Uterus (tissue), 4 donors: Measurements from ENCODE around the gene PTX4. TPM values are rescaled to one million over a fixed set of nuclear protein-coding genes. Genes with fewer than 3 reads are reported as not detected.
"Not testable (repeated sequence)": the region's sequence is repeated elsewhere in the genome, so short reads cannot be mapped to it uniquely, and the experiment has no call there.

Experiments used
- DNase-seq, 2 donors: peaks; one replicate each; pipeline ENCODE4 v3.0.0-alpha.2; 2019 to 2020
- H3K27ac ChIP-seq, 2 donors: fragments of 200-600 bp; sonication (generic); 1 replicate in 1 of 2; 2 replicates in 1 of 2; pipeline ENCODE4 v1.5.1; 2016 to 2018
- H3K27me3 ChIP-seq, 2 donors: fragments of 200-600 bp; sonication (generic); one replicate each; pipeline ENCODE4 v1.5.1; 2018 to 2019; ENCODE audit warnings: control low read depth in 1 of 2
- H3K36me3 ChIP-seq, 2 donors: fragments of 200-600 bp; sonication (generic); one replicate each; pipeline ENCODE4 v1.5.1; 2019; ENCODE audit warnings: control low read depth in 1 of 2
- H3K4me1 ChIP-seq, 2 donors: fragments of 200-600 bp; sonication (generic); one replicate each; pipeline ENCODE4 v1.5.1; 2018 to 2019; ENCODE audit warnings: control low read depth in 1 of 2
- H3K4me3 ChIP-seq, 2 donors: fragments of 200-600 bp; sonication (generic); 1 replicate in 1 of 2; 2 replicates in 1 of 2; pipeline ENCODE4 v1.5.1; 2018 to 2019; ENCODE audit warnings: mild to moderate bottlenecking in 1 of 2
- H3K9me3 ChIP-seq, 2 donors: fragments of 200-600 bp; sonication (generic); one replicate each; pipeline ENCODE4 v1.5.1; 2019; ENCODE audit warnings: control low read depth in 1 of 2
- POLR2A ChIP-seq, 2 donors: fragments of 450-650 bp; IDR thresholded peaks; one replicate each; pipeline ENCODE4 v1.6.1; 2016; ENCODE audit warnings: antibody characterized with exemption in 2 of 2, mild to moderate bottlenecking in 1 of 2, moderate library complexity in 1 of 2
- intact Hi-C: fragments of 100-400 bp; cut with DNase I; formaldehyde crosslinking; loops from one replicate; pipeline ENCODE4 v1.15.1; 2023; ENCODE audit warnings: low total_unique reads
- total RNA-seq, 4 donors: library from RNA; depleted of rRNA in 3 of 4; stranded (reverse); fragments of >200 nt in 3 of 4; gene quantifications; one replicate each; pipeline versions ENCODE4 v1.1.0 to v1.2.4, GENCODE V29; 2014 to 2023
- TF ChIP-seq, protein P1 (sequence below), 4 experiments: fragments of 200-600 bp in 2 of 4; fragments of 450-650 bp in 2 of 4; sonication (generic) in 2 of 4; IDR thresholded peaks; one replicate each; pipeline ENCODE4 v1.5.1; 2016 to 2019; ENCODE audit warnings: antibody characterized with exemption in 4 of 4, mild to moderate bottlenecking in 2 of 4, moderate library complexity in 1 of 4
- donor health status: DM: yes; HTN: yes; CAD: no.

The PTX4 gene
- total RNA-seq, 4 donors from 2014 or later: 0.28 to 0.52 TPM; not detected in 2

DNA sequence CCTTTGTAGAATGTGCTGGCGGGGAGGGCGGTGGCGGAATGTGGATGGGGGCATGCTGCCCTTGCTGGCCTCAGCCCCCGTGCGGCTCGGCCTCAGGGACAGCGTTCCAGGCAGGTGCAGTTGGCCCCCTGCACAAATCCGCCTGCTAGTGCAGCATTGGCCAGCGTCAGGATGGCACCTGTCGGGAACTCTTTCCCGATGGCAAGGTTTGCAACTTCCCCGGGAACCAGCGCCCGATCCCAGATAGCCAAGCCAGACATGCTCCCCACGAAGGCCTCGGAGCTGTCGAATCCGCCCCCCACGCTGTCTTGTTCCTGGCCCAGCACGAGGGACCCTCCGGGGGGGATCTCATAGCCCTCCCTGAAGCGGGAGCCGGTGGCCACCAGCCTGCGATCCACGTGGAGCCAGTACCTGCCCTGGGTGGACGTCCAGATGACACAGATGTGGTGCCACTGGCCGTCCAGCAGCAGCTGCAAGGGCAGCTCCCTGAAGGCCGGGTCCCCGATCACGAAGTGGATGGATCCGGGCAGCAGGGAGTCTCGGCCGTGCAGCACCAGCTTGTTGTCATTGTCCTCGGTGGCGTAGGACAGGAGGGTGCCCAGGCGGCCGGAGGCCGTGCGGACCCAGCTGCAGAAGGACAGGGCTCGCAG, 2.8 kb downstream of the PTX4 start:
- TF ChIP-seq POLR2A (IDR thresholded peaks at IDR 0.05): no peak
- TF ChIP-seq, protein P1, sequence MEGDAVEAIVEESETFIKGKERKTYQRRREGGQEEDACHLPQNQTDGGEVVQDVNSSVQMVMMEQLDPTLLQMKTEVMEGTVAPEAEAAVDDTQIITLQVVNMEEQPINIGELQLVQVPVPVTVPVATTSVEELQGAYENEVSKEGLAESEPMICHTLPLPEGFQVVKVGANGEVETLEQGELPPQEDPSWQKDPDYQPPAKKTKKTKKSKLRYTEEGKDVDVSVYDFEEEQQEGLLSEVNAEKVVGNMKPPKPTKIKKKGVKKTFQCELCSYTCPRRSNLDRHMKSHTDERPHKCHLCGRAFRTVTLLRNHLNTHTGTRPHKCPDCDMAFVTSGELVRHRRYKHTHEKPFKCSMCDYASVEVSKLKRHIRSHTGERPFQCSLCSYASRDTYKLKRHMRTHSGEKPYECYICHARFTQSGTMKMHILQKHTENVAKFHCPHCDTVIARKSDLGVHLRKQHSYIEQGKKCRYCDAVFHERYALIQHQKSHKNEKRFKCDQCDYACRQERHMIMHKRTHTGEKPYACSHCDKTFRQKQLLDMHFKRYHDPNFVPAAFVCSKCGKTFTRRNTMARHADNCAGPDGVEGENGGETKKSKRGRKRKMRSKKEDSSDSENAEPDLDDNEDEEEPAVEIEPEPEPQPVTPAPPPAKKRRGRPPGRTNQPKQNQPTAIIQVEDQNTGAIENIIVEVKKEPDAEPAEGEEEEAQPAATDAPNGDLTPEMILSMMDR (IDR thresholded peaks at IDR 0.05): no peak
- no peak for DNase-seq
- intact Hi-C loops: no loop called here

DNA sequence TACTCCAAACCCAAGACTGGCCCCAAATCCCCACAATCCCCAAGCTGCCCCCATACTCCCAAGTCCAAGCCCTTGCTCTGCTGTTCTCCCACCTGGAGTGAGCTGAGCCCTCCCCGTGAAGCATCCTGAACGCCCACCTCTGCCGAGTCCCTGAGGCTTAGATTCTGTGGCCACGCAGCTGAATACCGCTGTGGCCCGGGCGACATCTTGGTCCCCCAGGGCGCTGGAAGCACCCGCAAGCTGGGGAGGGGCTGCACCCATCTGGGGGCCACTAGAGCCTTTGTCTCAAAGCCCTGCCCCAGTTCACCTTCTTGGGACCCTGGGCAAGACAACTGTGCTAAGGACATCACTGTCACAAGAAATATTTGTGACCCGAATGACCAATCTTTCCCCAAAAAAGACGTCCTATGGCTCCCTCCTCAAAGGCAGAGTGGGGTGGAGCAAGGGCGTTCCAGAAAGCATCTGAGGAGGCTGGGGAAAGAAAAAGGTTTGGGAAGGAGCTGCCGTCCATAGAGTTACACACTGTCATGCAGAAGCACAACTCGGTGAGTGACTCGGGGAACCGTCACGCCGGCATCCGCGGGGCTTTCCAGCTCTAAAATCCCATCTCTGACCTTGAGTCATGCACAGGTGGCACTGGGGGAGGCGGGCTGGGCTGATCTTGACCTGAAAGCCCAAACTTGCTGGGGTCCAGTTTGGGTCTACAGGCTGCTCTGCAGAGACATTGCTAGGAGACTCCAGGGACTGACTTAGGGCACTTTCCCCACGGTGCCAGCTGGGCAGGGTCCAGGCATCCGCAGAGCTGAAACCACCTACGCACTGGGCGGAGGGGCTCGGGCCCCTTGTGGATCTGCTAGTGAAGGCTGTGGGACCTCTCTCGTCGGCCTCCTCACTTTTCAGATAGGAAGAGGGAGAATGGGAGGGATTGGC, 6.6 kb downstream of the PTX4 start:
- H3K36me3 ChIP-seq: no peaks in the 10 kb centered on the region
- no peak overlapping the region for H3K4me3 ChIP-seq
- no peaks in the 10 kb centered on the region for H3K9me3 ChIP-seq
- no peaks in the 10 kb centered on the region for H3K4me1 ChIP-seq
- intact Hi-C loops: no loop called here
- no peak overlapping the region for H3K27ac ChIP-seq
- no peak for TF ChIP-seq POLR2A (IDR thresholded peaks at IDR 0.05)
- TF ChIP-seq, protein P1 (IDR thresholded peaks at IDR 0.05): no peak
- H3K27me3 ChIP-seq: no peaks in the 10 kb centered on the region
- DNase-seq: no peak

More for the DNA sequence above, 2.8 kb downstream of the PTX4 start:
- Histone ChIP-seq H3K9me3 (no peaks in the 10 kb centered on the region), H3K4me1 (no peaks in the 10 kb centered on the region), H3K27me3 (no peaks in the 10 kb centered on the region), H3K36me3 (no peaks in the 10 kb centered on the region), H3K27ac (no peak overlapping the region), H3K4me3 (no peak overlapping the region)

DNA sequence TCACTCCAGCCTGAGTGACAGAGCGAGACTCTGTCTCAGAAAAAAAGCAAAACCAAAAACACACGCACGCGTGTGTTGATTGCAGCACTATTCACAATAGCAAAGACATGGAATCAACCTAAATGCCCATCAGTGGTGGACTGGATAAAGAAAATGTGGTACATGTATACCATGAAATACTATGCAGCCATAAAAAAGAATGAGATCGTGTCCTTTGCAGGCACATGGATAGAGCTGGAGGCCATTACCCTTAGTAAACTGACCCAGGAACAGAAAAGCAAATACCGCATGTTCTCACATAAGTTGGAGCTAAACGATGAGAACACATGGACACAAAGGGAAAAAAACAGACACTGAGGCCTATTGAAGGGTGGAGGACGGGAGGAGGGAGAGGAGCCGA, 9.8 kb downstream of the PTX4 start:
- H3K36me3 ChIP-seq, H3K9me3 ChIP-seq, DNase-seq, H3K27me3 ChIP-seq, H3K4me1 ChIP-seq, intact Hi-C loops, H3K4me3 ChIP-seq, H3K27ac ChIP-seq: not testable (repeated sequence)

DNA sequence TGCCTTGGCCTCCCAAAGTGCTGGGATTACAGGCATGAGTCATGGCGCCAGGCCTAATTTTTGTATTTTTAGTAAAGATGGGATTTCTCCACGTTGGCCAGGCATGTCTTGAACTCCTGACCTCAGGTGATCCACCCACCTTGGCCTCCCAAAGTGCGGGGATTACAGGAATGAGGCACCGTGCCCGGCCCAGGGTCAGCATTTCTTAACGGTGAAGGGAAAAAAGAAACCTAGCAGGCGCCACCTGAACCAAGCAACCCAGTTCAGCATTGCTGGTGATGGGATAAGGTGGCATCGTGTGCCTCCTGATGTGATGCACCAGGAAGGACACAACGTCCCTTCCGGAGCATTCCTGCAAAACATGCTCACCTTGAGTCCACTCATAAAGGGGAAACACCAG, 11.7 kb downstream of the PTX4 start:
- no peak for DNase-seq
- Histone ChIP-seq H3K27me3 (no peaks in the 10 kb centered on the region), H3K4me3 (no peak overlapping the region), H3K36me3 (no peaks in the 10 kb centered on the region), H3K9me3 (no peaks in the 10 kb centered on the region), H3K4me1 (no peaks in the 10 kb centered on the region), H3K27ac (no peak overlapping the region)
- TF ChIP-seq, protein P1 (IDR thresholded peaks at IDR 0.05): no peak
- no peak for TF ChIP-seq POLR2A (IDR thresholded peaks at IDR 0.05)
- intact Hi-C loops: no loop called here

DNA sequence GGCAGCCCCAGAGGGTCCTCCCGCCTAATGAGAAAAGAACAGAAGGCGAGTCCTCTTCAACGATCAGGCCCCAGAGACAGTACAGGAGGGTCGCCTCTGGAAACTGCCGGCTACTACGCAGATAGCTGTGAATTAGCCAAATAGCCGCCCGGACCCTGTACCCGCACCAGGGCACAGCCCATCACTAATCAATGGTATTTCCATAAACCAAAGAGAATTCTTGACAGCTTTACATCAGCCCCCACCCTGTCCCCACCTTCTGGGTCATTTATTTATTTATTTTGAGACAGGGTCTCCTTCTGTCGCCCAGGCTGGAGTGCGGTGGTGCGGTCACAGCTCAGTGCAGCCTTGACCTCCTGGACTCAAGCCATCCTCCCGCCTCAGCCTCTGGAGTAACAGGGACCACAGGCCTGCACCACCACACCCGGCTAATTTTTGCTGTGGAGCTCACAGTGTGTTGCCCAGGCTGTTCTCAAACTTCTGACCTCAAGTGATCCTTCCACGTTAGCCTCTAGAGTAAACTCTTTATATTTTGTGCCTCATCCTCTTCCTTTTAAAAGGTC, 13.1 kb downstream of the PTX4 start:
- Histone ChIP-seq H3K27me3 (no peaks in the 10 kb centered on the region), H3K27ac (peak overlapping the region; percentile 80 to 89), H3K4me3 (peak overlapping the region; percentile 59 to 84), H3K4me1 (no peaks in the 10 kb centered on the region), H3K36me3 (no peaks in the 10 kb centered on the region), H3K9me3 (no peaks in the 10 kb centered on the region)
- TF ChIP-seq, protein P1 (IDR thresholded peaks at IDR 0.05): no peak
- TF ChIP-seq POLR2A (IDR thresholded peaks at IDR 0.05): no peak
- DNase-seq: no peak
- intact Hi-C loops: no loop called here
